Measurements from ENCODE around the gene XYLT1.

DNA sequence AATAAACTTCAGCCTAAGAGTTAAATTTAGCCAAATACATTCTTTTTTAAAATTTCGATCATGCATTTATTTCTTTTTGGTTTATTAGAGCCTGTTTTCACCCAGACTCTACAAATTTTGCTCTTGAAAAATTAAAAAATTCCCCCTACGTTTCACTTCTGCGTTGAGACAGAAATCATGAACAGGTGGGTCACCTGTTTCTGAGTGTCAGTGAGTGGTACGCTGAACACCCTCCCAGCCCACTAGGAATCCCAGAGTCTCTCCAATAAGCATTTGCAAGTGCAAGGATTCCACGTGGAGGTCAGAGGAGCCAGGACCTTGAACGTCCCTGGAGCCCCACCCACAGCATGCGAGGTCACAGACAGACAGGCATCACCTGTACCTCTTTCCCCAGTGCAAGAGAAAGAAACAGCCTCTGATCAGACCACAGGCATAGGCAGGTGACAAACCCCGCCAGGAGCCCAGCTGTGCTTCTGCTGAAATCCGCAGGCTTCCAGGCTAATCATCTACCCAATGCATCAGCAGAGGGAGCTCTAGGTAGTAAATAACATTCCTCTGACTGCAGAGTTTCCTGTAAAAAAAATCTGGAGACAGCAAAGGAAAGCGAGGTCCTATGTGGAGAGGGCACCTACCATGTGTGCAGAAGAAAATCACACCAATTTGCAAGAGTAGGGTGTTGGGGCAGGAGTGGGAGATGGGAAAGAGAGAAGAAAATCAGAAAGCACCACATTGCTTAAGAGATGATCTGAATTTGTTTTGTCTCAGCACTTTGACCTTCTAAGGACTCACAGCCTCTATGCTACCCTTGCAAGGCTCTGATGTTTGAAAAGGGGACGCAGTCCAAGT, 5.9 kb upstream of the XYLT1 start:
- TF ChIP-seq POLR2AphosphoS5 (IDR thresholded peaks at IDR 0.05; ENCODE audit: borderline replicate concordance, low read depth, low read length) (no peak), EZH2 (IDR thresholded peaks at IDR 0.05) (no peak)

All from SK-N-MC (cell line).